Measurements from ENCODE around the gene PDE10A. TPM values are rescaled to one million over a fixed set of nuclear protein-coding genes. Genes with fewer than 3 reads are reported as not detected.

Gene PDE10A
- total RNA-seq, 1 experiment from 2014 or later: 233 TPM

DNA sequence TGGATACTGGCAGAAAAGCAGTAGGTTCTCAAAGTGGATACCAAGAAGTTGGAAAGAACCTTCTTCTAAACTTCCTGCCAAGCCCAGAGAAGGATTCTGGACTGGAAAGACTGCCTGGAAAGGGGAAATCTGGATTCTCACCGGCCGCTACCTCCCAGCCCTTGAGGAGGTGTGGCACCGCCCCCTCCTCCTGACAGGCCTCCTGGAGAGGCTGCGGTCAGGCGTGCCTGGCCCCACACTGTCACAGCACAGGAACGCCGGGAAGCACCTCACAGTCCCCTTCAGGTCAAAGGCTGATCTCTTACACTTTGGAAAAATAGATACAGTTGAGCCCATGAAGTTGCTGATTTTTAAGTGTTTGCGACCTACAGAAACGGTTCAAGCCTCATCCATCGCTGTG is 16.3 kb upstream of the PDE10A start:
- DNase-seq (ENCODE audit: extremely low read depth, low read depth): no peak

DNA sequence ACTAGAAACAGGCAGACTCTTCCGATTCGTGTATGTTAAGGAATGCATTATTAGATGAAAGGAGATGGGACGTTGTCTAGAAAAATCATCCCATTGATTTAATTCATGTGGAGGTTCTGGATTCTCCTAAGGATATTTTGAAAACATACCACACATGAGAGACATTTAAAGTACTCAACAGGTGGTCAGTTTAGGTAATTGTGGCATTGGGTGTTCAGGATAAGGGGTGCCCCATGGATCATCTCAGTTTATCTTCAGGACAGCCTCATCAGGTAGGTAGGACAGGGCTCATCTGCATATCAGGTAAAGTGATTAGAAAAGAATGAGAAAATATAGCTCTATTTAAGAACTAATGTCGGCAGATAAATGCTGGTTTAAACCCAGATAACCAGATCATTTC is 15.9 kb upstream of the PDE10A start:
- no peak for DNase-seq (ENCODE audit: extremely low read depth, low read depth)

DNA sequence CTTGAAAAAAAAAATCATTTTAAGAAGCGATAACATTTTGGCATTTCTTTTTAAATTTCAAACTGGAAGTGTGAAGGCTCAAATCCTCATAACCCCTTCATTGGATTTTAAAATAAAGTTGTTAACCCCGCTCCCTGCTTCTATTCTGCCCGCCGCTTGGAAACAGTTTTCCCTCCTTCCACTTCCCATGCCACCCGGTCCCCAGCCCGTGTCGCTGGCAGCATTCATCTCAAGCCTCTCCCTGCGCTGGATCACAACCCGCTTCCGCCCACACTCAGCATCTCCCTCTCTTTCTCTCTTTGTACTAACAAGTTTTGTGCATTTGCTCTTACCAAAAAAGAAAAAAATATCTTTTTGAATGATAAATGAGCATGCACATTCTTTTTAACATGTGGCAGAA is 15.4 kb upstream of the PDE10A start:
- DNase-seq (ENCODE audit: extremely low read depth, low read depth): no peak

DNA sequence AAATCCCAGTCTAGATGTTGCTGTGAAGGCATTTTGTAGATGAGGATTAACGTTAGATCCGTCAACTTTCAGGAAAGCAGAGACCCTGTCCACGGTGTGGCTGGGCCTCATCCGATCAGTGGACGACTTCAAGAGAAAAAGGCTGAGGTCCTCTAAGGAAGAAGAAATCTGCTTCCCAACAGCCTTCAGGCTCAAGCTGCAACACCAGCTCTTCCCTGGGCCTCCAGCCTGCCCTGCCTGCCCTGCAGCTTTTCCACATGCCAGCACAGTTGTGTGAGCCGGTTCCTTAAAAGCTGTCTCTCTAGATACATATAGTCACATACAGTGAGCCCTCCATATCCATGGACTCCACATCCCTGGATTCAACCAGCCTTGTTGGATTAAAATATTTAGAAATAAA is 14.1 kb upstream of the PDE10A start:
- DNase-seq (ENCODE audit: extremely low read depth, low read depth): no peak

DNA sequence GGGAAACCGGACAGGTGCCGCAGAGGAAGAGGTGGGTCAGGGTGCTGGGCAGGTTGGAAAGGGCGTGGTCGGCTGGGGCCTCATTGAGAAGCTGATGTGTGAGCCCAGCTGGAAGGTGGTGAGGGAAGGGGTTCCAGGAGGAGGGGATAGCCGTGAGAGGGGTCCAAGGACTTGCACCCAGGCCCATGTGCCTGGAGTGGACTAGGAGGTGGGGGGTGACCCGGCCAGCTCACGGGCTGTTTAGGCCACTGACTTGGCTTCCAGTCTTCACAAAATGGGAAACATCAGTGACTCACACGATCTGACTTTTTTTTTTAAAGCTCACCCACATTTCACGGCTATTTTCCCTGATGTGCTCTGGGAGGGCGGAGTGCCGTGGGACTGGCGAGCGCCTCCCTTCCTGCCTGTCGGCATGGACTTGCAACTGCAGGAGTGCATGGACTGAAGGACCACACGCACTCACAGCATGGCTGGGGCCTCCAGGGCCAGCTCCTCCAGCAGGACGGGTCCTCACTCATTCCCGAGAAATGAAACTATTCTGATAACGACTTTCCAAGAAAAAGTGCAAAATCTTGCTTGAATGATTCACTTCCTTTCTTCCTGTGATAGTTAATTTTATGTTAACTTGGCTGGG is 13.5 kb upstream of the PDE10A start:
- no peak for DNase-seq (ENCODE audit: extremely low read depth, low read depth)

DNA sequence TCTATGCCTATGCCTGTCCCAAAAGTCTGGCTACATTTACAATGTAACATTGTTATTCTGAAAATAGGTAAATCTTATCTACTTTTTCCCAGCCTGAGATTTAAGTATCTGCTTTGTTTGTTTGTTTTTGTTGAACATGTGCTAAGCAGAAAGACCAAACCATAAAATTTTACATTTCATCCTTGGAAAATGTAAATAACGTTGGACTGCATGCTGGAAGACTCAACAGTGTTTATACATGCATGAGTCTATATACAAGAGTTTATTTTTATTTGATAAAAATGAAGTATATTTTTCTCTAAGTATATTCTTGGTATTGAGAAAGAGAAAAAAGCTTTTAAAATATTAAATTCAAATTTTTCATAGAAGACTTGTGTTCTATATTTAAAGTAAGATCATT is 12.1 kb upstream of the PDE10A start:
- no peak for DNase-seq (ENCODE audit: extremely low read depth, low read depth)

DNA sequence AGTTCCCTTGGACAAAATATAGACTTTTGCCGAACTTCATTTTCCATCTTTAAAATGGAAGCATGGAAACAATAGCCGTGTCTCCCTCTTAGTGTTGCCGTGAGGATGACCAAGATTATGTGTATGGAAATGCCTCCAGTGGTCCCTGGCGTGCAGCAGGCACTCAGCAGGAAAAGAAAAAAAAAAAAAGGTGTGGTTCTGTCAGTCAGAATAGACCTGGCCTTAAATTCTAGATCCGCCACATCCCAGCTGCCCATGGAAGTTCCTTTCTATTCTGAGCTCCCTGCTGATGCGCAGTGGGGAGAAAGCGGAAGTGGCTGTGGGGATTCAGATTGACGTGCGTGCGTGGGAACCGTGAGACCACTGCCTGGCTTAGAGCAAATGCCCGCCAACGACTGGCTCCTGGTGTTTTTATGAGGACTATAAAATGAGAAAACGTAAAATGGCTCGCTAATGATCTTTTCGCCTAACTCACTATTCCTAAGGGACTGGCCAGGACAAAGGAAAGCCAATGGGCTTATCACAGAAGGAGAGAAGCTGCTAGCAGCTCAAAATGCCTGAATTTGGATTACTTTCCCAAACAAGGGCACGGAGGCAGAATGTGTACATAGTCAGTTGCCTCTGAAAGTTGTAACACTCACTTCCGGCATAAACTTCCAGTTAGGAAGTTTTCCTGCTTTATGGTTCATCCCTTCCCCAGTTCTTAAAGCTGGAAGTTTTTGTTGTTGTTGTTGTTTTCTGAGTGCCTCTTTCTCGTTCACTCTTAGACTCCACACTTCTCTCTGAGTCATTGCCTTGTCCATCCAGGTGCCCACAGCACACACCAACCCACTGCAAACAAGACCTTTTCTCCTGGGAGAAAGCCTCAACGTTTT is 11.4 kb upstream of the PDE10A start:
- no peak for DNase-seq (ENCODE audit: extremely low read depth, low read depth)

DNA sequence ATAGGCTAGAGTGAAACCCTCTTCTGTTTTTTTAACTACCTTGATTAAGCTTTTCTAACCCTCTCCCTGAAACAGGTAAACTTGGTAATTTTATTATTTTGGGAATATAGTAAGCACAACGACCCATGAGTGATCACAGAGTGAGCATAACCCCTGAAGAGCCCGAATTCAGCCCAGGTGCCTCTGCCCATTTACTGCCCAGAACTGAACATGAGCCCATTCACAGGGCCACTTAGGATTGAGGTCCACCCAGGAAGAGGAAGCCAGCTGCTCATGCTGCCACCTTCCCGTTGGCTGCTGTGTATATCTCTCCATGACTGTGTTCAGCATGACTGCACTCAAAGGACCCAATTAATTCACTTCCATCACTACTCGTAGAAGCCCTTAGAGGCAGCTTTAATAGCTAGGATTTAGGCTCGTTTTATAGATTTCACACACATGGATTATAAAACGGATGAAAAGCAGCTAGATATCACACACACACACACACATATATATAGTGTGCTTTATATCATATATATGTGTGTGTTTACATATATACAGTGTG is 8.3 kb upstream of the PDE10A start:
- DNase-seq (ENCODE audit: extremely low read depth, low read depth): no peak

DNA sequence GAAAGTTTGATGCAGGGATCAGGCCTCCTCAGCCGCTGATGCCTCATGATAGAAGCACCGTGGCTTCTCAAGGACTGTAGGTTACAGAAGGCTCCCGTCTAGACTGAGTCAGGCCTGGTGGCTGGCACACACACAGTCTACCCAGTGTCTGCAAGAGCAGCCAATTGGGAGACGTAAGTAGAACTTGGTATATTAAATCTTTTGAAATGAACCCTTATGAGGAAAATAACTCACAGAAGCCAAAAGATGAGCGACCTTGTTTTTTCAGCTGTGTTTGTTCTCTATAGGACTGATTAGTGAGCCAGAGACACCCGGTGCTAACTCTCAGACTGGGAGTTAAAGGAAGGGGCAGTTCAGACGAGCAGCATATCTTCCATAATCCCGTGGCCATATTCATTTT is 5.9 kb upstream of the PDE10A start:
- no peak for DNase-seq (ENCODE audit: extremely low read depth, low read depth)

DNA sequence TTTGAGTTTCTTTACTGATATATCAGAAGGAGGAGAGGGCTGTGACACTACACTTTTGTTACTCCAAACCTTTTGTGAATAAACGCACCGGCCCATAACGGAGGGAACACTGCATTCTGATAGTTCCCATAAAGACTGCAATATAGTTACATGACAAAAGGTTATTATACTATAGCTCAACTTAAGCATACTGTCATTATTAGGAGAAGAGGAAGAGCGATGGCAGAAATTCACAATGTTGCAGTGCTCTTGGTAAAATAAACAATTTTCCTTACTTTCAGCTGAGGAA is 2.3 kb upstream of the PDE10A start:
- no peak for DNase-seq (ENCODE audit: extremely low read depth, low read depth)

DNA sequence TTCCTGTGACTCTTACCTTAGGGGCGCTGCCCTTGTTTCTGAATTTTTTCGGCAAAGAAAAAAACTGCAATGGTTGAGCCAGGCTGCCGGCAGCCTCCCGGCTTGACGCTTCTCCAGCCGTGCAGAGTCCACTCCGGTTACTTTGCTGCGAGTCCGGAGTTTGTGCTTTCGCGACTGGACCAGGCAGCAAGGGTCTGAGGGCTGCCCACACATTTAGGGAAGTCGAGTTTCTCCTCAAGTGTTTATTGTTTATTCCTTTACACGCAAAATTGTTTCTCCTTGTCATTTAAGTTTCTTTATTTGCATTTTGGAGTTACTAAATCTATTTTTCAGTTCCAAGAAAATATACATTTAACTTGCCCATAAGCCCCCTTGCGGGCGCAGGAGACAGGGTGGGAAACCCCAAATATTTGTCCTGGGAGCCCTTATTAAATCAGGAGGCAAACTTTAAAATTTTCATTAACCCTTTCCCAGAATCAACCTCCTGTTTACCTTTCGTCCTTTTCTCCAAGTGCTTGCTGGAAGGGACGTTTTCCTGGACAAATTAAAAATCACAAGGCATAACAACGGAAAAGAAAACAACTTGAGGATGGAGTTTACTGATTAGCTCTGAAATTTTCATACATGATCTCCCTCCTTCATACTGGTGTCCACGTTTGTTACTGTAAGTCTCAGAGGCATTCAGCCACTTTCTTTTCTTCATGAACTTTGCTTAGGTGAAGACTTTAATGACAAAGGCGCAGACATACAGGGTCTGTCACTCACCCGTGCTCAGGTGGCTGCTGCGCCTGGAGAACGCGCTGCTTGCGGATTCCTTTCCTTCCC is 1.7 kb upstream of the PDE10A start:
- no peak for DNase-seq (ENCODE audit: extremely low read depth, low read depth)

DNA sequence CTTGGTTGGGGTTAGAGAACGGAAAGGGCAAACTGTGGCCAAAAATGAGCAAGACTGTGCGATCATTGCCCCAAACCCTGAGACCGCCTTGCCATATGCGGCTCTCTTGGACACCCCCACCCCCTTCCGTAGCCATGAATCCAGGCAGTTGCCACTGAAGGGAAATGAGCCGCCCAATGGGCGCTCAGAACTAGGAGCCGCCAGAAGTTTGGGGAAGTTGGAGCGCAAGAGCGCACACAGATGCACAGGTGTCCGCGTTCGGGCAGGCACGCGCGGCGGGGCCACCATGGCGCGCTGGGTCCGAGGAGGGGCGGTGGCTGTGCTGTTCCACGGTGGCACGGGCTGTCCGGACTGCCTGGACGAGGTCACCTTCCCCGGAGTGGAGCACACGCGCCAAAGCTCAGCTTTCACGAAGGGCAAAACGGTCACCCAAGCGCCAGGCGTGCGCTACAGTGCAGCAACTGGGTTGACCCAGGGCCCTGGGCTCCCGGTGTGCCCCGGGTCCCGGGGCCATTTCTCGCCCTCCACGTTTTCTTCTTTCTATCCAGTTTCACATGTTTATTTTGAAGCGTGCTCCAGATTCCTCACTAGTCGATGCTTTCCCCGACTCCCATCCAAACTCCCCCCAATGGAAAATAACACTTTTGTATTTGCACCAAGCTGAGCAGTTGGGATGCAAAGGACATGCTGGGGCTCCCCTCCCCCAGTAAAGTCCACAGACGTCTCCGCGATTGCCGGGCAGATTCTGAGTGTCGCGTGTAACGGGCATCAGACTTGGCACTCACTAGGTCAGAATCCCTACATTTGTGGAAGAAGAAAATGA is 906 bp upstream of the PDE10A start:
- DNase-seq (ENCODE audit: extremely low read depth, low read depth): no peak

DNA sequence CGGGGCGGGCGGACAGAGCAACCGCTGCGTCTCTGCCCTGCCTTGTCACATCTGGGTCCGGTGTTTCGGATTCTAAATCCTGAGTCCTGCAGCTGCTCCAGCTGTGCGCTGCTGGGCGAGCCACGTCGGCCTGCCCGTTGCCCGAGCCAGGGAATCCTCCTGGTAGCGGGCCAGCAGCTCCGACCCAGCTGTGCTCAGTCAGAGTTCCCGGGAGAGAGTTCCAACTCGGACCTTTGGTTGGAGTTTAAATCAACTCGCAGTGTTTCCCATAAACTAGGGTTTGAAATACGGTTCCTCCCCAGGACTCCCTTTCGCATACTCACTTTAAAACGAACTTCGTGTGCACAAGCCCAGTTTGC is 315 bp upstream of the PDE10A start:
- DNase-seq (ENCODE audit: extremely low read depth, low read depth): no peak

DNA sequence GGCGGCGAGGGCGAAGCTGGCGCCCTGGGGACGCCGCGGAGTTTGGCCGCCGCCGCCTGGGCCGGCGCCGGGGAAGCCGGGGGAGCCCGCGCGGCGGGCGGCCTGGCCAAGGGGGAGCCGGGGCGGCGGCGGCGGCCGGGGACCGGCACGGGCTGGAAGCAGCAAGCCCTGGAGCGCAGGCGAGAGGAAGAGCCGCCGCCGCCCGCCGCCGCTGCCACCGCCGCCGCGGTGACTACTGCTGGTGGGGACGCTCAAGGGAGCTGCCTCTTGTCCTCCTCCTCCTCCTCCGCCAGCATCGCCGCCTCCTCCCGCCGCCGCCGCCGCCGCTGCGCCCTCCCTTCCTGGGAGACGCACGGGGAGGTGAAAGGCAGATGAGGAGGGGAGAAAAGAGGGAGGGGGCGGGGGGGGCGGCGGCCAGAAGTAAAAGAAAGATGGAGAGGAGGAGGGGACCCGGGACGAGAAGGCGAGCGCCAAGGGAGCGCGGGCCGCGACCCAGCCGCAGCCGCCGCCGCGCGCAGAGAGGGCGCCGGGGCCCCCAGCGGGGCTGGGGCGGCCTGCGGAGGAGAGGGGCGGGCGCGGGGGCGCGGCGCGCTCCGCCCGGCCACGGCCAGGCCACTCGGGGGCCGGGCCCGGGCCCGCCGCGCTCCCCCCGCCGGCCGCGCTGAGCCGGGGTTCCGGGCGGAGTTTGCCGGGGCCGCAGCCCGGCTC is 846 bp downstream of the PDE10A start:
- no peak for DNase-seq (ENCODE audit: extremely low read depth, low read depth)

DNA sequence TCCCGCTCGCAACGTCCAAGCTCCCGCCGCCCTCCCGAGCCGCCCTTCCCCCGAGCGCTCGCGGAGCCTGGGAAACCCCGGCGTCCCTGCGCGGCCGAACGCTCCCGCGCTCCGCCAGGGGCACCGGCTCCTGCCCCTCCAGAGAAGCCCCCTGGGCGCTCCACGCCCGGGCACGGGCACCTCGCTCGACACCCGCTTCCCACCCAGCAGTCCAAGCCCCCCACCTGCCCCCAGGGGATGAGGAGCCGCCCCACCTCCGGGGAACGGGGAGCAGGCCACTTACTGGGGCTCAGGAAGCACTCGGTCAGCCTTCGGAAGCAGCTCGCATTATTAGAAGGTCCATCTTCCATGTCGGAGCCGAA is 1.4 kb downstream of the PDE10A start:
- no peak for DNase-seq (ENCODE audit: extremely low read depth, low read depth)

DNA sequence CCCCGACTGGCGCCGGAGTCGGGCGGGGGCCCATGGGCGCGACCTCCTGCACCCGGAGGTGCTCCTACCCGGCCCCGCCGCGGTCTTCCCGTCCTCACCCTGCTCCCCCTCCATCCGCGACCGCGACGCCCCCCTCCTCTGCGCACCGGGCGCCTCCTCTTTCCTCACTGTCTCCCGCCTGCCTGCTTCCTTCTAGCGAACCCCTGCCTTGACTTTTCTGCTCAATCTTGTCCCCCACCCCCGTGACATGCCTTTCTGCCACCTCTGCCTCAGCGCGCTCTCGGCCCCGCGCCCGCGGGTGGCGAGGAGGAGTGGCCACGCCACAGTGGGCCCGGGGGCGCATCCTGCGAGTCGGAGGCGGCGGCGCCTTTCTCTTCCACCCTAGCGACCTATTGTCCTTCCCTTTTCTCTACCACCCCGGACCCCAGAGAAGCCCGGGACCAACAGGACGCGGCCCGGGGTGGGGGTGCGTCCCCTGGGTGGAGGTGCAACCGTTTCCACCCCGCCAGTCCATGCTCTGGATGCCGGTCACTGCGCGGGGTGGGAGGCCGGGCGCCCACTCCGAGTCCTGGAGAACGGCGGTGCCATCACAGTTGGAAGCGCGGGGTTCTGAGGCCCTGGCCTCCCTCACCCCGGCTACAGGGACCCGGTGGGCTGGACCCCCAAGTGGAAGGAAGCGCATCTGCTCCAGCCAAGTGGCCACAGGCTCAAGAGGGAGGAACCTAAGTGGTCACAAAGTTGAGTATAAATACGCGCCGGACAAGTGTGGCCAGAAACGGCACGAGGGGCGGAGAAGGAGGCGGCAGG is 2.0 kb downstream of the PDE10A start:
- no peak for DNase-seq (ENCODE audit: extremely low read depth, low read depth)

DNA sequence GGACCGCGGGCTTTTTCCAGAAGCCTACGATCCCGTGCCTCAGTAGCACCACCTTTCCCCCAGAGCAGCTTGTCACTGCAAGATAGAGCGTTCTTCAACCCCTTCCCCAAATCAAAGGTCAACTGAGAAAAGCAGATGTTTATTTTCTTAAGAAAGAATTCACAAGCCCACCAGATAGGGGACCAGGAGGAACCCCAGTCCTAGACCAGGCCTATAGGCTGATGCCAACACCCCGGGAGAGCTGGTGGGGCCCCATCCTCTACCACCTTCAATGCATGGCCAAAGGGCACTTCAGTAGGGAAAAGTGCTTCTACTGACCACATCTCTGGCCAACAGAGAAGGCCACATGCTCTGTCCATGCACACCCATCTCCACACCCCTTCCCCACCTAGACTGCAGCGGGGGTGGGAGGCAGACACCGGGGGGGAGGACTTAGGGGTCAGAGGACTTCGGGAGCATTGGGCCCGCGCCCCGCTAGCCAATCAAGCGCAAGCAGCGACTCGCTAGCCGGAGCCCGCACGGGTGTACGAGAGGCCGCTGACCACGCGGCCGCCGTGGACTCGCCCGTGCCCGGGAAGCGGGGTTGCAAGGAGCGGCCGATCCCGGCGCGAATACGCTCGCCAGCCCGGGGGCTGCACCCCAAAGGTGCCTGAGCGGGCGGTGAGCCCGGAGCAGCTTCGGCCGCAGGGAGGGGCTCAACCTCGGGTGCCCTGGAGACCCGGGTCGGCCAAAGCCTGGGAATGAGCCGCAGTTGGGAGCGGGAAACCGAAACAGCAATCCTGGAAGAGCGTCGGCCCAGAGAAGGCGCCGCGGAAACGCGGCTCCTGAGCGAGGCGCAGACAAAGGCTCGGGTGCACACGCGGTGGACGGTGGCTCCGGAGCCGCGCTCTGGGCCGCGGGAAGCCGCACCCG is 2.8 kb downstream of the PDE10A start:
- no peak for DNase-seq (ENCODE audit: extremely low read depth, low read depth)

DNA sequence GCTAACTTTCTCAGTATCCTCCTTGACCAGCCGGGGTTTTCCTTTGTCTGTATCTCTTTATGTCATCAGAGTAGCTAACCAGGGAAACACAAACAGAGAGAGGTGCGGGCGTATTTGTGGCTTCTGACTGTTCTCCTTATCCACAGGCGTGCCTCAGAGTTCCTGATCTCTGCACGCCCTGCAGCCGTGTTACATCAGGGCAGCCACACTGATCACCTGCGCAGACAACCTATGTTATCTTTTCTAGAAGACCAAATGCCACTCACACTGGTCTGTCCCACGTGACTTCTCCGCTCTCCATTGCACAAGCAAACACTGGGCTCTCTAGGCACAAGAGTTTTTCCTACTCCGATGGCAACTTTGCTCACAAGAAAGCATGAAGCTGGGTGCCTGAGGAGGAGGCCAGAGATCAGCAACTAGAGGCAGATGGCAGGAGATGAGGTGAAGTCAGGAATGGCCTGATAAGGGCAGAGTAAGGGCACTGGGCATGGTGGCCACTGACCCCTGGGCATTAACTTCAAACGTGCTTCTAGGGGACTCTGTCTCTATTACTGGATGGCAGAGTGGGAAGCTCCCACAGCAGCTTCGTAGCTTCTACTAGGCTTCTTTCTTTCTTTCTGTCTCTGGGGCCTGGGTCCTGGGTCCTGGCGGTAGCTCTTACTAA is 4.5 kb downstream of the PDE10A start:
- no peak for DNase-seq (ENCODE audit: extremely low read depth, low read depth)

All from NCI-H460 (cell line).